GM23248 (cell line): Measurements from ENCODE around the gene NDUFC1.
"Not testable (repeated sequence)": the region's sequence is repeated elsewhere in the genome, so short reads cannot be mapped to it uniquely, and the experiment has no call there.

Experiments used
- EZH2 ChIP-seq: fragments of 200-600 bp; sonication (generic); IDR thresholded peaks from 2 replicates; pipeline ENCODE4 v1.6.1; 2018; ENCODE audit warnings: antibody characterized with exemption, mild to moderate bottlenecking; ENCODE audit not compliant: insufficient read depth, poor library complexity, severe bottlenecking
- EZH2phosphoT487 ChIP-seq: fragments of 200-600 bp; sonication (generic); IDR thresholded peaks from 2 replicates; pipeline ENCODE4 v1.6.1; 2018; ENCODE audit warnings: antibody characterized with exemption, moderate library complexity, mild to moderate bottlenecking, low read depth; ENCODE audit not compliant: insufficient read depth

- TF ChIP-seq EZH2phosphoT487, EZH2: not testable (repeated sequence)
These were observed 20.3 kb upstream of the NDUFC1 start for GRCh38 chr4:139322541-139322940.
